T1000 (cell line): ENCODE results near the gene NLGN1.
"Not testable (repeated sequence)": the region's sequence is repeated elsewhere in the genome, so short reads cannot be mapped to it uniquely, and the experiment has no call there.

Source experiments
- DNase-seq: peaks from one replicate; lab custom pipeline; 2025; ENCODE audit warnings: mixed read lengths; lab: John Stamatoyannopoulos, UW

Gene NLGN1

GRCh38 chr3:174219738-174220137 lies 822.2 kb downstream of the NLGN1 start:
- no peak for DNase-seq

DNA sequence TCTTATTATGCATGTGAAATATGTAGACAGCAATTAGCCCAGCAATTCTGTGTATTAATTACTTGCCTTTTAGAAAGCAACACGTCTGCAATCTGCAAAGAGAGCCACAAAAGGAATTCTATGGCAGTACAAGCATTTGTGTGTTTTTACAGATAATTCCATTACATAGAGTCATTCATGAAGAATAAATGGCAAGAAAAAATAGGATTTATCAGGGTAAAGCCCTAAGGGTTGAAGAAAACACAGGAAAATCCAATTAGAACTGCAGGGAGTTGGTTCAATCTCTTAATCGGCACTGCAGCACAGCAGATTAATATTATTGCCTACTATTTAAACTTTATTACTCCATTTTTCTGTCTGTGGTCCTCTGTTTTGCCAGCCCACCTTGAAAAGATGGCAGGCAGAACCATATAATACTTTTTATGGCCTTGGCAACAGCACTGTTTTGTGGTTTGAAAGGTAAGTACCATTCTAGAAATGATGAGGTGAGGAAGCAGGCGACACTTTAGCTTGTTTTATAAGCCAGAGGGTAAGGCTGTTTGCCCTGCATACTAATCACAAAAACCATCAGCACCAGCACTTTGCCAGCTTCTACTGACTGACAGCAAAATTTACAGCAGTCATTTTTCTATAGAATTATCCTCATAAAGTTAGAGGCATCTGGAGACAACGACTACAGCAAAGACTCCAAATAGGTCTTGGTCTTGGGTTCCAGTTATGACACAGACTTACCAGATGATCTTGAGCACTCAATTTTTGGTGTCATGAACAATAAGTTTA lies 823.4 kb downstream of the NLGN1 start:
- no peak for DNase-seq

DNA sequence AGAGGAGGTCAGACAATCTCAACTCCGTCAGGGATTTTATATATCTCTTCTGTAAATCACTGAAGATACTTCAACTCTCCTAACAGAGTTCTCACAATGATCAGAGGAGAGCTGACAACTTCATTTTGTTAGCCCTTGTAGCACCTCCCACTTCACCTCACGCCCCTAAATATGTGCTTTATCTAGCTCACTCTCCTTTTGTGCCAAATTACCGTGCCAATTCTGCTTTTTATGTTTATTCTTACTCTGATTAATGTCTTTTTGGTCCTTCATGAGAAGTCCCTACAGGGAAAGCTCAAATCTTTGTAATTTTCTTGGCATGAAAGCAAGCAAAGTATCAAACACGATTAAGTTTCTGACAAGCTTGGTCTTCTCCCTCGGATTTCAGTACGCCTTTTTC lies 825.5 kb downstream of the NLGN1 start:
- no peak for DNase-seq

GRCh38 chr3:174223626-174224025 lies 826.1 kb downstream of the NLGN1 start:
- no peak for DNase-seq

DNA sequence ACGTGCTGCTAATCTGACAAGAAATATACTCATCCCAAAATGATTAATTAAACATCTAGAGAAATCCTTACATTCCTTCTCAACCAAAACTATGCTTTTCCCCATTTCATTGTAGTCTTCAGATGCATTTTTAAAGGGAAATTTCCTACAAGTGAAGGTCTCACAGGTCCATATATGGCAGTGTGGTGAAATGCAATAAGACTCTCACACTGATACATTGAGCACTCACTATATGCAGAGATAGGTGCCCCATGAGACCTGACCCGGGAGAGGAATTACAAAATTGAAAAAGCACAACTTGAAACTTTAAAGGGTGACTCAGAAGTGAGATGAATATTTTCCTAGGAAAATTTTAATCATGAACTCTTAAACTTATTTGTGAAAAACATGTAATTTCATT lies 832.4 kb downstream of the NLGN1 start:
- DNase-seq = no peak

- DNase-seq = not testable (repeated sequence)
Measured at GRCh38 chr3:174232028-174232657, 834.6 kb downstream of the NLGN1 start.

GRCh38 chr3:174232658-174233429 lies 835.3 kb downstream of the NLGN1 start:
- DNase-seq = no peak

DNA sequence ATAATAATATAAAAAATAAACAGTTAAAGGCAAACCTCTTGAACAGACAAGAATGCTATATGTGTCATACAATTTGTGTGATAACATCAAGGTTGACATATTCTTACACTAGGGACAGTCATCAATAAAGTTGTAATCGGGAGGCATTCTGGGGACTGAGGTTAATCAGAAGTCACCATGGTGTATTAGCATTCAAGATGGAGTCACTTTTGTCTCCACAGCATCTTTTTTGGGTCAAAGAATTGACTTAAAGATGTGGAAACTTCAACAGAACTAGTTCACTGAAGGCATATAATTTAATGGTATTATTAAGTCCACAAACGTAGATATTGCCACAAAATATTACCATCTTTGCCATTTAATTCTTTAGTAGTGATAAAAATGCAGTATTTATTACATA lies 836.0 kb downstream of the NLGN1 start:
- no peak for DNase-seq

- DNase-seq = no peak
Measured at GRCh38 chr3:174242311-174243041, 844.9 kb downstream of the NLGN1 start.

GRCh38 chr3:174243171-174243570 lies 845.6 kb downstream of the NLGN1 start:
- no peak for DNase-seq

DNA sequence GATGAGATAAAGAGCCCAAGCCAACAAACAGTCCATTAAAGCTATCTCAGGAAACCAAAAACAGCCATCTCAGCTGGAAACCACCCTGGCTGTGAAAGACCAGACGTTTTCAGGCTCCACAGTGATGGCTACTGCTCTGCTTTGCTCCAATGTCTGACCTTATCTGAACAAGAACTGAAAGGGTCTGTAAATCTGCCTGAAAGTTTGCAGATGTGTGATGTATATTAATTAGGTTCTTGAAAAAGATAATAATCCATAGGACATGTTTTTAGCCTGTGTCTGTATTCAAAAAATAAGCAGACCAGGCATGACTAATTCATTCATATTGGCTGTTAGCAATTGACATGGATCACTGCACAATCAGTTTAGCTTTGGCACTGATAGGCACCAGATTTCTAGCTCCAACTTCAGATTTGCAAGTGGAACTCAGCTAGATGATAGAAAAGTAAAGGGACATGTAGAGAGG lies 850.2 kb downstream of the NLGN1 start:
- no peak for DNase-seq

DNA sequence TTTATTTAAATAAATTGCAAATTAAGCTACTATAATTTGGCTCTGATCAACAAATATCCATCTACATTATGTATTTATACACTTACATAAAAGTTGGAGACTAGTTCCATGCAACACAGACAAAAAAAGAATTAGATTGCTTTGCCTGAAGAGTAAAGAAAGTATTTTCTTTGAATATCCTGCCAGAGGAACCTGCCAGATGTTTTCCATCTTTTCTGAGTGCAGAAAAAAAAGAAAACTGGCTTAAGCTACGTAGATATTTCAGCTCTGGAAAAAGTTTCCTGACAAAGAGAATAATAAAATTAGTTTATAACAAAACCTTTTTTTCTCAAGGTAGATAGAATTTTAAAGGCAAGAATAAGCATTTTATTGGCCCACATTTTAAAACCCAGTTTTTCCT lies 854.1 kb downstream of the NLGN1 start:
- no peak for DNase-seq

GRCh38 chr3:174253196-174253823 lies 855.8 kb downstream of the NLGN1 start:
- no peak for DNase-seq

DNA sequence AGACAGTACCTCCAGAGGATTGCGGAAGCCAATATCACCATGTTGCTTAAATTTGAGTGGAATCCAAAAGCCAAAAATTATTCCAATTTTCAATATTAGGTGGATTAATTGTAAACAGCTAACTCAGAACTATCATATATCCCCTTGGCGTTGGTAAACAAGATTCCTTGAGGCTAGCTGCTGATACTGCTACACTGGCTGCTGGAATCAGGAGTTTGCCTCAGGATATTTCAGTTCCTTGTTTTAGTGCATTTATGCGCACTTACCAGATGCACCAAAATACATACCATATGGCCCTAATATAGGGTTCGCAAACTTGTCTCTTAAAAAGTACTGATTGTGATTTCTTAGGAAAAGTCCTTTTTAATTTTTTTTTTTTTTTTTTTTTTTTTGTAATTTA lies 856.4 kb downstream of the NLGN1 start:
- no peak for DNase-seq

DNA sequence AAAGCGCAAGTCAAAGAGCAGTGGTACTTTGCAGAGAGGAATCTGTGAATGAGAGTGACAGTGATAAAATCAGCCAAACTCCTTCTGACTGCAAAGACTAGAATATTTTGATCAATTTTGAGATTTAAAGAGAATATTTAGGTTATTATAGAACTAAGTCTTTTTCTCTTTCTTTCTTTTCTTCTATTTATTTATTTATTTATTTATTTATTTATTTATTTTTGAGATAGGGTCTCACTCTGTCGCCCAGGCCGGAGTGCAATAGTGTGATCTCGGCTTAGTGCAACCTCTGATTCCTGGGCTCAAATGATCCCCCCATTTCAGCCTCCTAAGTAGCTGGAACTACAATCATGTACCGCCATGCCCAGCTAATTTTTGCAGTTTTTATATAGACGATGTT lies 857.9 kb downstream of the NLGN1 start:
- DNase-seq = no peak

DNA sequence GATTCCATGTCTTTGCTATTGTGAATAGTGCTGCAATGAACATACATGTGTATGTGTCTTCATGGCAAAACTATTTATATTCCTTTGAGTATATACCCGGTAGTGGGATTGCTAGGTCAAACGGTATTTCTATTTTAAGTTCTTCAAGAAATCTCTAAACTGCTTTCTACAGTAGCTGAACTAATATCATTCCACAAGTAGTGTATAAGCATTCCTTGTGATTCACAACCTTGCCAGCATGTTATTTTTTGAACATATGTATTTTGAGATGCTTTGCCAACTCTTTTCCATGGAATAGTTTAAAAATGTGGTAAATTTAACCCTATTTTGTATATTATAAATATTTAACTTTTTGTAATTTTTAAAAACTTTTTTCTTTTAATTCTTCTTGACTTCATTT lies 868.9 kb downstream of the NLGN1 start:
- DNase-seq = no peak

DNA sequence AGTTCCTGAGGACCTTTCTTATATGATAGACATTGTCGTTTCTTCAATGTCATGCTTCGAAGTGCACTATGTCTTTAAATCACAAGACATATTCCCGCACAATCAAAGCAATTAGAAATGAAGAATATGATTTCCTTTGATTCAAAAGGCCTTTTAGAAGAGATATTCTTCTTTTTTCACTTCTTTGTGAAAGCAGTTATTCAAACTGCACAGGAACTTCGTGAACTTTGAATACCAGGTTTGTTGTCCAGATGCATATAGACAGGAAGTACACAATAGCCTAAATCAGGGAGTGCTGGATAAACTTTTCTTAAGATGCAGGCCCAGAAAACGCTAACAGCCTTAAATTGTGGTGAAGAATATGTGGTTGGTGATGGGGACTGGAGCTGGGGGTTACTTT lies 870.5 kb downstream of the NLGN1 start:
- DNase-seq = no peak

GRCh38 chr3:174268586-174268985 lies 871.0 kb downstream of the NLGN1 start:
- DNase-seq = no peak

DNA sequence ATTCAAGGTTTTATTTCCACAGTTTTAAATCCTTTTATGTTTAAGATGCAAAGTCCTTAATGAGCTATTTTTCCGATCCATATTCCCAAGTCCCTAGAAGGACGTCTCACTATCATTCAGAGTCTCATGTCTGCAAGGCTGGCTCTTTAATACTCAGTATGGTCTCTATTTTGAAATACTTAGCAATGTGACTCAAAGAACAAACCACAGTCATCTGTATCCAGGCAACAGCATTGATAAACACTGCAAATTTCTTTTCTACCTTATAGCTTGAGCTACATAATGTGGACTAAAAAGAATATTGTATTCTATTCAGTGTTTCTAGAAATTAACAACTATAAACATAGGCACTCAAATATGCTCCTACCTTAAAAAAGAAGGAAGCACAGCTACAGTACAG lies 873.3 kb downstream of the NLGN1 start:
- no peak for DNase-seq

GRCh38 chr3:174275336-174275735 lies 877.8 kb downstream of the NLGN1 start:
- DNase-seq = no peak

DNA sequence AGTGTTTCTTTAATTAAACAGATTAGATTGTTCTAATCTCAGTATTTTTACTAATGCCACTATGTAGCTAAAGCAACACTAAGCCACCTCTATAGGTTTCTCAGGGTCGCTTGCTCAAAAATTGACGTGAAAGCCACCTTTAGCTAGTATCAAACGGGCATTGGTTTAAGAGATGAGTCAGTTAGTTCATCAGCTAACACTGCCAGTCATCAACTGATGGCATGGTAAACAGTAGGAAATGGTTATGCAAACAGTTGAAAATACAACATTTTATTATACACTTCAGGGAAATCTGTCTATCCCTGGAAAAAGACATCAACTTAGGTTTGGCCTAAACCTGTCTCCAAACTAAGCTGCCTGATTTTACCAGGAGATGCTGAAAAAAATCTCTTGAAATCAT lies 879.3 kb downstream of the NLGN1 start:
- DNase-seq = no peak

DNA sequence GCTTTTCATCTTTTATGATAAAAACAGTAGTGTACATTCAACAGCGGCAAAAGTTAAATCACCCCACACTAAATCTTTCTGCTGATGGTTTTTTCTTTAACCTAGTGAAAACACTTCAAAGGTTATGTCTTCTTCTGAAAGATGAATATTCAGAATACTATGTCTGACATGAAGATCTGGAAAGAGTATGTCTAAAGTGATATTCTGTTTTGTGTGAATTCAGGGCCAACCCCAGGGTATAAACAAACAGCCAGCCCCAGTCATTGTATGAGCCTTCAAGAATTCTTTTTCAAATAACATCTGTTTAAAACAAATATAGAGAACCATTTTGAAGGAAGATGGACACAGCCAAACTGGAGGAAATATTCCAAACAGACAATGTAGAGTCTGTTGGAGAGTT lies 880.5 kb downstream of the NLGN1 start:
- no peak for DNase-seq
